Transverse colon (tissue), 4 donors: ENCODE measurements around the gene ACTR1B. TPM values are rescaled to one million over a fixed set of nuclear protein-coding genes. Genes with fewer than 3 reads are reported as not detected.
A peak's percentile ranks its signal among the peaks of the same experiment; 100 is the strongest.

Experiments used
- DNase-seq: peaks from one replicate; pipeline ENCODE4 v3.0.0-alpha.2; 2019
- H3K27ac ChIP-seq, 4 donors: fragments of 200-600 bp; sonication (generic); 2 replicates each; pipeline ENCODE4 v1.5.1; 2016 to 2018; ENCODE audit warnings: inconsistent platforms in 4 of 4
- H3K27me3 ChIP-seq: fragments of 200-600 bp; sonication (generic); 2 replicates; pipeline ENCODE4 v1.5.1; 2017; ENCODE audit warnings: inconsistent platforms
- H3K36me3 ChIP-seq, 4 donors: fragments of 200-600 bp; sonication (generic); 2 replicates each; pipeline ENCODE4 v1.5.1; 2017 to 2019; ENCODE audit warnings: inconsistent platforms in 4 of 4
- H3K4me1 ChIP-seq, 4 donors: fragments of 200-600 bp; sonication (generic); 2 replicates each; pipeline ENCODE4 v1.5.1; 2017 to 2020; ENCODE audit warnings: inconsistent platforms in 4 of 4
- H3K4me3 ChIP-seq, 4 donors: fragments of 200-600 bp; sonication (generic); 1 replicate in 1 of 4; 2 replicates in 3 of 4; pipeline versions ENCODE4 v1.5.1 to v1.6.1; 2017 to 2019; ENCODE audit warnings: inconsistent platforms in 4 of 4
- H3K9me3 ChIP-seq, 2 donors: fragments of 200-600 bp; sonication (generic); 2 replicates each; pipeline ENCODE4 v1.5.1; 2017 to 2019; ENCODE audit warnings: inconsistent platforms in 2 of 2
- EP300 ChIP-seq: sonication (generic); formaldehyde crosslinking; IDR thresholded peaks from one replicate; pipeline ENCODE4 v1.6.1; 2017; ENCODE audit warnings: antibody characterized with exemption, low read depth
- POLR2A ChIP-seq: fragments of 450-650 bp; IDR thresholded peaks from one replicate; pipeline ENCODE4 v1.6.1; 2016; ENCODE audit warnings: antibody characterized with exemption, mild to moderate bottlenecking, moderate library complexity
- POLR2AphosphoS5 ChIP-seq, 3 donors: sonication (generic); formaldehyde crosslinking; IDR thresholded peaks; one replicate each; pipeline ENCODE4 v1.6.1; 2016; ENCODE audit warnings: antibody characterized with exemption in 3 of 3
- WGBS, 2 donors: methylation state at CpG; one replicate each; pipeline ENCODE4 v1.1.5; 2018; ENCODE audit warnings: low coverage in 1 of 2; 5-methylcytosine and 5-hydroxymethylcytosine counted together
- in situ Hi-C, 4 donors: fragments of 200-750 bp; cut with MboI; loops; one replicate each; pipeline versions ENCODE4 v1.15.0 to v1.15.1; 2017; ENCODE audit warnings: low sequenced_read_pairs in 3 of 4, low pct_ligation_motif_present in 1 of 4, low pct_unique_long_range_greater_than_20kb in 1 of 4
- intact Hi-C: fragments of 100-400 bp; cut with DNase I; formaldehyde crosslinking; loops from one replicate; pipeline ENCODE4 v1.15.1; 2023; ENCODE audit warnings: low total_unique reads
- total RNA-seq, 4 donors: library from RNA; depleted of rRNA; stranded (reverse); fragments of >200 nt; gene quantifications; one replicate each; pipeline ENCODE4 v1.1.0, GENCODE V29; 2016
- TF ChIP-seq, protein P1 (sequence below), 5 experiments: fragments of 200-600 bp in 3 of 5; fragments of 450-650 bp in 2 of 5; sonication (generic) in 3 of 5; IDR thresholded peaks; 1 replicate in 2 of 5; 2 replicates in 3 of 5; pipeline ENCODE4 v1.5.1; 2016 to 2017; ENCODE audit warnings: antibody characterized with exemption in 5 of 5, inconsistent platforms in 3 of 5, mild to moderate bottlenecking in 2 of 5, moderate library complexity in 1 of 5

ACTR1B gene
- total RNA-seq, 4 donors from 2014 or later: 66.8 to 157 (median 119) TPM

DNA sequence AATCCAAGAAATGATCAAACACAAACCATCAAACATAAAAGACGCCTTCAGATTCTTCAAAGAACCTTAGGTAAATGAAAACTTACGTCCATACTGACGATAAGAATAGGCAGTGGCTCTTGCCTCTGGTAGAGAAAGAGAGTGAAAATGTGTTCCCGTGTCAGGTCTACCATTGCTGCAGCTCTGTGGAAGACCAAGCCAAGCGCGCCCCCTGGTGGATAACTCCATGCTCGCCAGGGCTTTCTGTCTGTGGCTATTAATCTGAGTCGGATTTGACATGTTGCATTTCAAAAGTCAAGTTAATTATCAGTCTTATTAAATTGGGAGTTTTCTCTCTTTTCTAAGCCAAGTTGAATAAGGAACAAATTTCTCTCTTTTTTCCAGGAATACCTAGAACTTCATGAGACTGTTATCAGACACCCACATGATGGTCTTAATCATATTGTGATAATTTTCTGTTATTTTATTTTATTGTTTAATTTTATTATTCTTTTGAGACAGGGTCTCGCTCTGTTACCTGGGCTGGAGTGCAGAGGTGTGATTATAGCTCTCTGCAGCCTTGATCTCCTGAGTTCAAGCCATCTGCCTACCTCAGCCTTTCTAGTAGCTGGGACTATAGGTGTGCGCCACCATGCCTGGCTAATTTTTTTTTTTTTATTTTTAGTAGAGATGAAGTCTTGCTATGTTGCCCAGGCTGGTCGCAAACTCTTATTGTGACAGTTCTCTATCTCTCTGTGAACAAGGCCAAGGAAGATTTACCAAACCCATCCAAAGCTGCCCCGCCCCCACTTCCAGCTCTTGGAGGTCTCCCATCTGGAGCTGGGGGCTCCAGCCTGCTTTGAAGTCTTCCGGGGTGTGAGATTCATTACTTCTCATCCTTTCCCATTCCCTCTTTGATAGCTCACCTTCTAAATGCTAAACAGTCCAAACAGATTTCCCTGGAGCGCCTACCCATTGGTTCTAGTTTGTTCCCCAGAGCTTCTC, 33.7 kb upstream of the ACTR1B start:
- intact Hi-C loops (loop anchor here (2.0 kb wide), 1 partner anchor 107 kb away; no protein-coding TSS in a partner anchor), in situ Hi-C loops (loop anchor here in 2 of 4 donors (10.0 kb wide), 1 partner anchor 103 kb away; no protein-coding TSS in a partner anchor)
- TF ChIP-seq, protein P1, sequence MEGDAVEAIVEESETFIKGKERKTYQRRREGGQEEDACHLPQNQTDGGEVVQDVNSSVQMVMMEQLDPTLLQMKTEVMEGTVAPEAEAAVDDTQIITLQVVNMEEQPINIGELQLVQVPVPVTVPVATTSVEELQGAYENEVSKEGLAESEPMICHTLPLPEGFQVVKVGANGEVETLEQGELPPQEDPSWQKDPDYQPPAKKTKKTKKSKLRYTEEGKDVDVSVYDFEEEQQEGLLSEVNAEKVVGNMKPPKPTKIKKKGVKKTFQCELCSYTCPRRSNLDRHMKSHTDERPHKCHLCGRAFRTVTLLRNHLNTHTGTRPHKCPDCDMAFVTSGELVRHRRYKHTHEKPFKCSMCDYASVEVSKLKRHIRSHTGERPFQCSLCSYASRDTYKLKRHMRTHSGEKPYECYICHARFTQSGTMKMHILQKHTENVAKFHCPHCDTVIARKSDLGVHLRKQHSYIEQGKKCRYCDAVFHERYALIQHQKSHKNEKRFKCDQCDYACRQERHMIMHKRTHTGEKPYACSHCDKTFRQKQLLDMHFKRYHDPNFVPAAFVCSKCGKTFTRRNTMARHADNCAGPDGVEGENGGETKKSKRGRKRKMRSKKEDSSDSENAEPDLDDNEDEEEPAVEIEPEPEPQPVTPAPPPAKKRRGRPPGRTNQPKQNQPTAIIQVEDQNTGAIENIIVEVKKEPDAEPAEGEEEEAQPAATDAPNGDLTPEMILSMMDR (IDR thresholded peaks at IDR 0.05): peak; percentile 94 to 99 (median 97)
- TF ChIP-seq POLR2AphosphoS5 (IDR thresholded peaks at IDR 0.05): no peak
- no peak for TF ChIP-seq POLR2A
- Histone ChIP-seq H3K4me1 (peaks cover 0 to 5% (median 0%) of the 10 kb centered on the region in 4 donors), H3K27ac (no peak overlapping the region), H3K36me3 (no peaks in the 10 kb centered on the region), H3K4me3 (no peak overlapping the region), H3K27me3 (no peaks in the 10 kb centered on the region), H3K9me3 (no peaks in the 10 kb centered on the region)
- peak; percentile 92 for DNase-seq
- WGBS, 2 donors: 22 to 26% methylated on average over 12 to 14 of the region's 14 CpGs

DNA sequence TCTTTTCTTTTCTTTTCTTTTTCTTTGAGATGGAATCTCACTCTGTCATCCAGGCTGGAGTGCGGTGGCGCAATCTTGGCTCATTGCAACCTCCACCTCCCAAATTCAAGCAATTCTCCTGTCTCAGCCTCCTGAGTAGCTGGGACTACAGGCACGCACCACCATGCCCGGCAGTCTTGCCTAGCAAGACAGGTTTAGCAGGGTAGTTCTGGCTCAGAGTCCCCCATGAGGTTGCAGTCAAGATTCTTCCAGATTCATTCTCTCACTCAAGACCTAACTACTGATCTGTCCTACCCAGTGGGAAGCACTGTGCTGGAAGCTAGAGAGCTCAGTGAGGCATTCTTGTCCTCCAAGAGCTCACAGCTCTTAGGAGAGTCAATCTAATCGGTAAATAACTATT, 31.9 kb upstream of the ACTR1B start:
- Histone ChIP-seq H3K27ac (no peak overlapping the region), H3K36me3 (no peaks in the 10 kb centered on the region), H3K4me1 (peaks cover 0 to 5% (median 0%) of the 10 kb centered on the region in 4 donors), H3K9me3 (no peaks in the 10 kb centered on the region), H3K27me3 (no peaks in the 10 kb centered on the region), H3K4me3 (no peak overlapping the region)
- TF ChIP-seq POLR2A: no peak
- no peak for TF ChIP-seq POLR2AphosphoS5 (IDR thresholded peaks at IDR 0.05)
- TF ChIP-seq, protein P1 (IDR thresholded peaks at IDR 0.05): no peak
- TF ChIP-seq EP300: no peak
- no peak for DNase-seq
- WGBS, 2 donors: 91% methylated on average over 4 to 5 of the region's 5 CpGs
- intact Hi-C loops (no loop called here), in situ Hi-C loops (loop anchor here in 2 of 4 donors (10.0 kb wide), 1 partner anchor 101 kb away; no protein-coding TSS in a partner anchor)

DNA sequence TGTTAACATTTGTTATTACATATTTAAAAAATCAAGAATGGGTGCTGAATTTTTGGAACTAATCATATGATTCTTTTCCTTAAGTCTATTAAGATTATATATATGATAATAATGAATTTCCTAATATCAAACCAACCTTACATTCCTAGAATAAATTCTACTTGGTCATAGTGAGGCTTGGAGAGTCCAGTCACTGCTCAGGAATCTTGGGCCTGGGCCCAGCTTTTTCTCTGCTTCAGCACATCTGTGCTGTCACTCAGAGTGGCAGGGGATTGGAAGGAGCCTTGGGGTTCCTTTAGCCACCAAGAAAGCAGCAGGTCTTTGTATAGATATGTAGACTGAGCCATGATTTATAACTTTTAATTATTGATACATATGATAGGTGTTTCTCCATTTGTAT, 29.6 kb upstream of the ACTR1B start:
- in situ Hi-C loops: loop anchor here in 2 of 4 donors (10.0 kb wide), 1 partner anchor 99 kb away; no protein-coding TSS in a partner anchor
- no peak for DNase-seq

DNA sequence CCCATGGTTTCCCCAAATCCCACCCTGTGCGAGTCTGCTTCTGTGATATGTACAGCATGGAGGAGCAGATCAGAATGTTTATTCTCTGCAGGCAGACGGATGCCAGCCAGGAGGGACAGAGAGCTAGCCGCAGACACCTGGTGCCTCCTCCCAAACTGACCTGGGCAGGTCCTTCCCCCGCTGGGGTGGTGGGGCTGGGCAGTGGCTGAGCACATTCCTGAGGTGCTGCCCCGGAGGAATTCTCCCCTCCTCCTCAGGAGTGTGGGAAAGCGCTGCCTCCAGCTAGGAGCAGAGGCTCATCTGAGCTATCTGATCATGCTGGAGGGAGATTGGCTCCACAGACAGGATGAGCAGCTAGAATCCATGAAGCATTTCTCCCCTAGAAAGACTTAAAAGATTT, 27.3 kb upstream of the ACTR1B start:
- H3K27ac ChIP-seq: no peak overlapping the region
- H3K9me3 ChIP-seq: no peaks in the 10 kb centered on the region
- in situ Hi-C loops (loop anchor here in 2 of 4 donors (10.0 kb wide), 1 partner anchor 96 kb away; no protein-coding TSS in a partner anchor), intact Hi-C loops (no loop called here)
- no peak overlapping the region for H3K4me3 ChIP-seq
- DNase-seq: no peak
- H3K27me3 ChIP-seq: no peaks in the 10 kb centered on the region
- no peaks in the 10 kb centered on the region for H3K4me1 ChIP-seq
- no peaks in the 10 kb centered on the region for H3K36me3 ChIP-seq
- no peak for TF ChIP-seq POLR2A
- 72% methylated on average over 4 of the region's 6 CpGs; no CpG with 5 or more reads in 1 of the 2 donors for WGBS, 2 donors

More for the DNA sequence above, 29.6 kb upstream of the ACTR1B start:
- H3K4me1 ChIP-seq: peaks cover 0 to 5% (median 0%) of the 10 kb centered on the region in 4 donors
- intact Hi-C loops: no loop called here
- no peaks in the 10 kb centered on the region for H3K9me3 ChIP-seq
- H3K36me3 ChIP-seq: no peaks in the 10 kb centered on the region
- no peaks in the 10 kb centered on the region for H3K27me3 ChIP-seq
- H3K27ac ChIP-seq: no peak overlapping the region
- no peak overlapping the region for H3K4me3 ChIP-seq
- TF ChIP-seq POLR2A (no peak), POLR2AphosphoS5 (IDR thresholded peaks at IDR 0.05) (no peak), EP300 (no peak)
- TF ChIP-seq, protein P1 (IDR thresholded peaks at IDR 0.05): no peak
